Keratinocyte (primary cell): ENCODE results near the gene HSD17B1. TPM values are rescaled to one million over a fixed set of nuclear protein-coding genes. Genes with fewer than 3 reads are reported as not detected.

Source experiments
- DNase-seq: peaks from one replicate; pipeline ENCODE4 v3.0.0-alpha.2; 2011; ENCODE audit warnings: low read depth, missing footprints, low spot score
- FAIRE-seq: peaks from 2 replicates; lab custom pipeline; 2011; peaks lifted over from hg19 to GRCh38; lab: Jason Lieb, UNC
- H2AFZ ChIP-seq: 2 replicates; pipeline ENCODE4 v1.6.0; 2012; ENCODE audit warnings: low read length, control low read depth, inconsistent platforms; ENCODE audit not compliant: control insufficient read depth
- H3K27ac ChIP-seq: 2 replicates; pipeline ENCODE4 v1.5.1; 2011; ENCODE audit warnings: low read length; ENCODE audit not compliant: control insufficient read depth, insufficient read depth
- H3K27me3 ChIP-seq: 3 replicates; pipeline ENCODE4 v1.6.0; 2011; ENCODE audit warnings: low read length; ENCODE audit not compliant: control insufficient read depth, insufficient read depth; ENCODE audit errors: extremely low read depth
- H3K36me3 ChIP-seq, 2 experiments: 2 replicates in 1 of 2; 3 replicates in 1 of 2; pipeline ENCODE4 v1.5.1; 2011; ENCODE audit warnings: low read length in 2 of 2, mild to moderate bottlenecking in 1 of 2; ENCODE audit not compliant: control insufficient read depth in 2 of 2, insufficient read depth in 2 of 2; ENCODE audit errors: extremely low read depth in 1 of 2
- H3K4me1 ChIP-seq: 3 replicates; pipeline ENCODE4 v1.5.1; 2011; ENCODE audit warnings: low read length; ENCODE audit not compliant: control insufficient read depth, insufficient read depth; ENCODE audit errors: extremely low read depth
- H3K4me2 ChIP-seq: 3 replicates; pipeline ENCODE4 v1.6.0; 2011; ENCODE audit warnings: low read depth, low read length; ENCODE audit not compliant: control insufficient read depth, insufficient read depth; ENCODE audit errors: extremely low read depth
- H3K4me3 ChIP-seq, 3 experiments: fragments of 200-600 bp in 1 of 3; sonication (generic) in 1 of 3; 2 replicates in 2 of 3; 3 replicates in 1 of 3; pipeline ENCODE4 v1.5.1; 2011 to 2016; ENCODE audit warnings: low read length in 3 of 3, mild to moderate bottlenecking in 3 of 3, control low read depth in 2 of 3, inconsistent platforms in 1 of 3, low read depth in 1 of 3, mixed read lengths in 1 of 3, mixed run types in 1 of 3, moderate library complexity in 1 of 3; ENCODE audit not compliant: control insufficient read depth in 2 of 3, insufficient read depth in 2 of 3; ENCODE audit errors: extremely low read depth in 1 of 3
- H3K79me2 ChIP-seq: 2 replicates; pipeline ENCODE4 v1.6.0; 2012; ENCODE audit warnings: low read length; ENCODE audit not compliant: control insufficient read depth, insufficient read depth
- H3K9ac ChIP-seq: 3 replicates; pipeline ENCODE4 v1.6.0; 2011; ENCODE audit warnings: low read length; ENCODE audit not compliant: control insufficient read depth, insufficient read depth; ENCODE audit errors: extremely low read depth
- H3K9me1 ChIP-seq: 3 replicates; pipeline ENCODE4 v1.6.0; 2011; ENCODE audit warnings: low read length; ENCODE audit not compliant: control insufficient read depth, insufficient read depth; ENCODE audit errors: extremely low read depth
- H3K9me3 ChIP-seq: 2 replicates; pipeline ENCODE4 v1.5.1; 2012; ENCODE audit warnings: low read depth, low read length; ENCODE audit not compliant: control insufficient read depth
- H4K20me1 ChIP-seq: 3 replicates; pipeline ENCODE4 v1.6.0; 2011; ENCODE audit warnings: low read length; ENCODE audit not compliant: control insufficient read depth, insufficient read depth; ENCODE audit errors: extremely low read depth
- EZH2 ChIP-seq: IDR thresholded peaks from one replicate; pipeline ENCODE4 v1.6.1; 2012; ENCODE audit warnings: inconsistent platforms, mild to moderate bottlenecking, low read length, moderate library complexity
- dilution Hi-C: fragments of 300-500 bp; cut with MboI; formaldehyde crosslinking; loops from one replicate; pipeline ENCODE4 v1.7.0; 2020; ENCODE audit warnings: low sequenced_read_pairs; ENCODE audit not compliant: extremely low pct_ligation_motif_present
- polyA plus RNA-seq, 5 experiments: library from polyadenylated mRNA; depleted of rRNA in 3 of 5; stranded (reverse) in 3 of 5; stranded (forward) in 1 of 5; unstranded in 1 of 5; fragments of >200 nt; gene quantifications; 1 replicate in 1 of 5; 2 replicates in 3 of 5; 3 replicates in 1 of 5; pipeline versions ENCODE4 v1.2.1 to v1.2.3, GENCODE V29; 2011 to 2012; ENCODE audit warnings: missing spikeins in 2 of 5, low read depth in 1 of 5, low replicate concordance in 1 of 5
- TF ChIP-seq, protein P1 (sequence below), 3 experiments: IDR thresholded peaks in 1 of 3; conservative IDR thresholded peaks in 1 of 3; optimal IDR thresholded peaks in 1 of 3; 2 replicates in 2 of 3; 3 replicates in 1 of 3; pipeline versions ENCODE3 to v1.5.1; 2011; ENCODE audit warnings: low read length in 3 of 3, mild to moderate bottlenecking in 3 of 3, moderate library complexity in 2 of 3, control low read depth in 1 of 3, inconsistent platforms in 1 of 3; ENCODE audit not compliant: insufficient read depth in 2 of 3; ENCODE audit errors: extremely low read depth in 1 of 3

HSD17B1 gene
- polyA plus RNA-seq, 1 donor (not counting 4 experiments of a cell fraction or from before 2014, with no cell fraction given), result 5.3 TPM

- dilution Hi-C loops, result loop anchor here (25.0 kb wide), 1 partner anchor 195 kb away; no protein-coding TSS in a partner anchor
- TF ChIP-seq, protein P1, sequence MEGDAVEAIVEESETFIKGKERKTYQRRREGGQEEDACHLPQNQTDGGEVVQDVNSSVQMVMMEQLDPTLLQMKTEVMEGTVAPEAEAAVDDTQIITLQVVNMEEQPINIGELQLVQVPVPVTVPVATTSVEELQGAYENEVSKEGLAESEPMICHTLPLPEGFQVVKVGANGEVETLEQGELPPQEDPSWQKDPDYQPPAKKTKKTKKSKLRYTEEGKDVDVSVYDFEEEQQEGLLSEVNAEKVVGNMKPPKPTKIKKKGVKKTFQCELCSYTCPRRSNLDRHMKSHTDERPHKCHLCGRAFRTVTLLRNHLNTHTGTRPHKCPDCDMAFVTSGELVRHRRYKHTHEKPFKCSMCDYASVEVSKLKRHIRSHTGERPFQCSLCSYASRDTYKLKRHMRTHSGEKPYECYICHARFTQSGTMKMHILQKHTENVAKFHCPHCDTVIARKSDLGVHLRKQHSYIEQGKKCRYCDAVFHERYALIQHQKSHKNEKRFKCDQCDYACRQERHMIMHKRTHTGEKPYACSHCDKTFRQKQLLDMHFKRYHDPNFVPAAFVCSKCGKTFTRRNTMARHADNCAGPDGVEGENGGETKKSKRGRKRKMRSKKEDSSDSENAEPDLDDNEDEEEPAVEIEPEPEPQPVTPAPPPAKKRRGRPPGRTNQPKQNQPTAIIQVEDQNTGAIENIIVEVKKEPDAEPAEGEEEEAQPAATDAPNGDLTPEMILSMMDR (optimal IDR thresholded peaks at IDR 0.05 in 1 of 3, IDR thresholded peaks at IDR 0.05 in 1 of 3, conservative IDR thresholded peaks at IDR 0.05 in 1 of 3; ENCODE audit: extremely low read depth in 1 of 3, insufficient read depth in 2 of 3, low read length in 3 of 3), result no peak
- TF ChIP-seq EZH2, result no peak
- no peak overlapping the region for H2AFZ ChIP-seq
- H4K20me1 ChIP-seq, result no peaks in the 10 kb centered on the region
- H3K36me3 ChIP-seq, result peaks cover 26 to 27% of the 10 kb centered on the region in 2 experiments
- H3K4me2 ChIP-seq, result no peak overlapping the region
- DNase-seq, result no peak
- no peaks in the 10 kb centered on the region for H3K9me1 ChIP-seq
- H3K4me3 ChIP-seq, result no peak overlapping the region
- H3K9ac ChIP-seq, result no peak overlapping the region
- no peaks in the 10 kb centered on the region for H3K9me3 ChIP-seq
- no peak overlapping the region for H3K27ac ChIP-seq
- H3K27me3 ChIP-seq, result no peaks in the 10 kb centered on the region
- no peaks in the 10 kb centered on the region for H3K4me1 ChIP-seq
- no peak for FAIRE-seq
- no peaks in the 10 kb centered on the region for H3K79me2 ChIP-seq
Measured at GRCh38 chr17:42507671-42508070, 45.1 kb upstream of the HSD17B1 start.

DNA sequence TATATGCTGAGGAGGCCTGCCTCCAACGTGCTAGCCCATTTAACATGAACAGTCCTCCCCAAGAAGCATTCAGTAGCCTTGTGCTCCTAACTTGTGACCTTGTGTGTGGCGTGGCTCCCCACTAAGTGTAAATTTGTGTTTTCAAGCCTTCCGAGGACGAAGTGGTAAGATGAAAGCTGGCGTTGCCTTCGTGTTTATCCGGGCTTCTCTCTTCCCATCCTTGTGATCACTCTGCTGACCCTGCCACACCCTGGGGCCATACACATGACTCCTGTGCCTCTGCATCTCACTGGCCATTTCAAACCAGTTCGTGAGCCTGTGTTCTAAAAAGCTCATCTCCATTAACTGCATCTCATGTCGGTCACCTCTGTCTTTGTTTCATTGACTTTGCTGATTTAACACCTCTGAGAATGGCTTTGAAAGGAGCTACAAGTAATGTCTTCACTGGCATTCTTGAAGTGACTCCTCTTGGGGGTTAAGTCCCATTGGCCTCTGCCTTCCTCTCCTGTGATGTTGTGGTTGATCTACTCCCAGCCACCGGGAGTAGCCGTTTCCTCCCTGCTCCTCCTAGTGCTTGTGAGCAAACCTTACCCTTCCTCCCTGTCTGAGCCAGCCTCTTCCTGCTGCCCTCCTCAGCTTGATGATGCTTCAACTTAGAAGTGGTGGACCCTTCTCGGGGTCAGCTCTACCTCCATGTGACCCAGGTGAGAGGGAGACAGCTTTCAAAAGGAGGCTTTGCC is 44.1 kb upstream of the HSD17B1 start:
- TF ChIP-seq EZH2, result no peak
- TF ChIP-seq, protein P1 (optimal IDR thresholded peaks at IDR 0.05 in 1 of 3, IDR thresholded peaks at IDR 0.05 in 1 of 3, conservative IDR thresholded peaks at IDR 0.05 in 1 of 3; ENCODE audit: extremely low read depth in 1 of 3, insufficient read depth in 2 of 3, low read length in 3 of 3), result no peak
- peaks cover 24 to 26% of the 10 kb centered on the region in 2 experiments for H3K36me3 ChIP-seq

More for the DNA sequence above, 44.1 kb upstream of the HSD17B1 start:
- Histone ChIP-seq H3K4me1 (no peaks in the 10 kb centered on the region), H4K20me1 (no peaks in the 10 kb centered on the region), H3K27ac (no peak overlapping the region), H3K9me1 (no peaks in the 10 kb centered on the region), H2AFZ (no peak overlapping the region), H3K79me2 (no peaks in the 10 kb centered on the region), H3K4me3 (no peak overlapping the region), H3K4me2 (no peak overlapping the region), H3K27me3 (no peaks in the 10 kb centered on the region), H3K9me3 (no peaks in the 10 kb centered on the region), H3K9ac (no peak overlapping the region)
- no peak for FAIRE-seq
- dilution Hi-C loops, result loop anchor here (25.0 kb wide), 1 partner anchor 196 kb away; no protein-coding TSS in a partner anchor
- DNase-seq, result no peak
